ENCODE data around the gene S100A8. TPM values are rescaled to one million over a fixed set of nuclear protein-coding genes. Genes with fewer than 3 reads are reported as not detected.

The S100A8 gene
- total and polyA plus RNA-seq, 2 donors (not counting 3 experiments of a cell fraction or from before 2014, with no cell fraction given), result not detected

GRCh38 chr1:153359241-153359640, 31.6 kb downstream of the S100A8 start:
- H3K9ac ChIP-seq (replicated peaks; ENCODE audit: extremely low read depth, insufficient read depth, low read length), result no peak overlapping the region
- H3K27ac ChIP-seq (ENCODE audit: insufficient read depth, low read depth, low read length), result no peak overlapping the region
- H3K9me3 ChIP-seq (replicated peaks; ENCODE audit: control insufficient read depth, insufficient read depth, low read length), result no peaks in the 10 kb centered on the region
- H3K27me3 ChIP-seq (ENCODE audit: control insufficient read depth in 2 of 2, insufficient read depth in 2 of 2, low read length in 2 of 2), result no peaks in the 10 kb centered on the region
- H3K4me3 ChIP-seq (replicated peaks in 1 of 3; ENCODE audit: insufficient read depth in 1 of 3, low read depth in 1 of 3, low read length in 3 of 3), result no peak overlapping the region
- dilution Hi-C loops (cut with MboI; ENCODE audit: extremely low pct_ligation_motif_present, low sequenced_read_pairs) (no loop called here), intact Hi-C loops (cut with micrococcal nuclease) (no loop called here)
- H3K4me1 ChIP-seq (ENCODE audit: control insufficient read depth, extremely low read depth, insufficient read depth, low read length), result no peaks in the 10 kb centered on the region
- no peak overlapping the region for H3K4me2 ChIP-seq (ENCODE audit: insufficient read depth, low read length)
- CTCF ChIA-PET, result interaction anchor here (13.2 kb wide), 1 partner anchor 134 kb away, joined by 331 read pairs; no protein-coding TSS in a partner anchor
- TF ChIP-seq CTCF (IDR thresholded peaks at IDR 0.05; ENCODE audit: extremely low read depth in 1 of 2, insufficient read depth in 1 of 2, low read depth in 1 of 2, low read length in 2 of 2) (no peak), FOS (IDR thresholded peaks at IDR 0.05; ENCODE audit: borderline replicate concordance, insufficient read depth, low read length) (no peak), GATA2 (IDR thresholded peaks at IDR 0.05; ENCODE audit: insufficient read depth, insufficient read length, low read depth, low read length) (no peak), MYC (IDR thresholded peaks at IDR 0.05; ENCODE audit: low read depth, low read length) (no peak), EZH2 (IDR thresholded peaks at IDR 0.05; ENCODE audit: borderline replicate concordance, low read depth, low read length, severe bottlenecking) (no peak)
- no peak for DNase-seq (ENCODE audit: low read depth, low spot score)
- BruUV-seq (replicated peaks), result no TSS peak
- FAIRE-seq, result no peak
- POLR2A ChIA-PET, result no interaction called here
- H2AFZ ChIP-seq (ENCODE audit: low read depth, low read length), result no peak overlapping the region
- H4K20me1 ChIP-seq (replicated peaks; ENCODE audit: control insufficient read depth, extremely low read depth, insufficient read depth, low read length), result no peaks in the 10 kb centered on the region
- H3K9me1 ChIP-seq (replicated peaks; ENCODE audit: control insufficient read depth, extremely low read depth, insufficient read depth, low read length), result no peaks in the 10 kb centered on the region
- no peaks in the 10 kb centered on the region for H3K36me3 ChIP-seq (ENCODE audit: control insufficient read depth in 2 of 2, extremely low read depth in 1 of 2, insufficient read depth in 2 of 2, low read length in 2 of 2)
- no peaks in the 10 kb centered on the region for H3K79me2 ChIP-seq (ENCODE audit: control insufficient read depth, insufficient read depth, low read length)

GRCh38 chr1:153358691-153358975, 32.2 kb downstream of the S100A8 start:
- H3K27me3 ChIP-seq (ENCODE audit: control insufficient read depth in 2 of 2, insufficient read depth in 2 of 2, low read length in 2 of 2), result no peaks in the 10 kb centered on the region
- no peaks in the 10 kb centered on the region for H4K20me1 ChIP-seq (replicated peaks; ENCODE audit: control insufficient read depth, extremely low read depth, insufficient read depth, low read length)
- FAIRE-seq, result no peak
- DNase-seq (ENCODE audit: low read depth, low spot score), result no peak
- no peak overlapping the region for H3K27ac ChIP-seq (ENCODE audit: insufficient read depth, low read depth, low read length)
- H3K4me1 ChIP-seq (ENCODE audit: control insufficient read depth, extremely low read depth, insufficient read depth, low read length), result no peaks in the 10 kb centered on the region
- dilution Hi-C loops (cut with MboI; ENCODE audit: extremely low pct_ligation_motif_present, low sequenced_read_pairs), result no loop called here
- intact Hi-C loops (cut with micrococcal nuclease), result no loop called here
- ChIA-PET CTCF (interaction anchor here (13.2 kb wide), 1 partner anchor 135 kb away, joined by 331 read pairs; no protein-coding TSS in a partner anchor), POLR2A (no interaction called here)
- TF ChIP-seq MAX (IDR thresholded peaks at IDR 0.05; ENCODE audit: insufficient read depth, insufficient read length) (no peak), POLR2AphosphoS5 (IDR thresholded peaks at IDR 0.05; ENCODE audit: insufficient read depth, low read depth, low read length) (no peak), GATA2 (IDR thresholded peaks at IDR 0.05; ENCODE audit: insufficient read depth, insufficient read length, low read depth, low read length) (no peak), EZH2 (IDR thresholded peaks at IDR 0.05; ENCODE audit: borderline replicate concordance, low read depth, low read length, severe bottlenecking) (no peak), FOS (IDR thresholded peaks at IDR 0.05; ENCODE audit: borderline replicate concordance, insufficient read depth, low read length) (no peak), CTCF (IDR thresholded peaks at IDR 0.05; ENCODE audit: extremely low read depth in 1 of 2, insufficient read depth in 1 of 2, low read depth in 1 of 2, low read length in 2 of 2) (no peak), POLR2A (IDR thresholded peaks at IDR 0.05; ENCODE audit: low read depth, low read length) (no peak)
- H3K4me3 ChIP-seq (replicated peaks in 1 of 3; ENCODE audit: insufficient read depth in 1 of 3, low read depth in 1 of 3, low read length in 3 of 3), result no peak overlapping the region
- H3K9me1 ChIP-seq (replicated peaks; ENCODE audit: control insufficient read depth, extremely low read depth, insufficient read depth, low read length), result no peaks in the 10 kb centered on the region
- no peaks in the 10 kb centered on the region for H3K79me2 ChIP-seq (ENCODE audit: control insufficient read depth, insufficient read depth, low read length)
- no peaks in the 10 kb centered on the region for H3K9me3 ChIP-seq (replicated peaks; ENCODE audit: control insufficient read depth, insufficient read depth, low read length)
- no peak overlapping the region for H3K4me2 ChIP-seq (ENCODE audit: insufficient read depth, low read length)
- no peak overlapping the region for H2AFZ ChIP-seq (ENCODE audit: low read depth, low read length)
- no TSS peak for BruUV-seq (replicated peaks)
- H3K36me3 ChIP-seq (ENCODE audit: control insufficient read depth in 2 of 2, extremely low read depth in 1 of 2, insufficient read depth in 2 of 2, low read length in 2 of 2), result no peaks in the 10 kb centered on the region
- no peak overlapping the region for H3K9ac ChIP-seq (replicated peaks; ENCODE audit: extremely low read depth, insufficient read depth, low read length)

All from endothelial cell of umbilical vein (primary cell).